ENCODE data around the gene HCCS.

DNA sequence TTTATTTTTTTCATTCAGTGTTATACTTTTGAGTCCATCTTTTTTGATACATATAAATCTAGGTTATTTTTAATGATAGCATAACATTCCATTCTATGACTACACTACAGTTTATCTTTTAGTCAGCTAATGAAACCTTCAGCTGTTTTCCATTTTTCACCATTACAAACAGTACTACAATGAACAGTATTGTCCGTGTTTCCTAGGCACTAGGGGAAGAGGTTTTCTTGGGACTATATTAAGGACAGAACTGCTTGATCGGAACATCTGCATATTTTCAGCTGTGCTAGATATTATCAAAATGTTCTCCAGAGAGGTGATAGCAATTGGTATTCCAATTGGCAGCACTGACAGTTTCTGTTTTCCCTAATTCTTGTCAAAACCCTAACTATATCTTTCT, 44.3 kb upstream of the HCCS start:
- TF ChIP-seq, protein P1, sequence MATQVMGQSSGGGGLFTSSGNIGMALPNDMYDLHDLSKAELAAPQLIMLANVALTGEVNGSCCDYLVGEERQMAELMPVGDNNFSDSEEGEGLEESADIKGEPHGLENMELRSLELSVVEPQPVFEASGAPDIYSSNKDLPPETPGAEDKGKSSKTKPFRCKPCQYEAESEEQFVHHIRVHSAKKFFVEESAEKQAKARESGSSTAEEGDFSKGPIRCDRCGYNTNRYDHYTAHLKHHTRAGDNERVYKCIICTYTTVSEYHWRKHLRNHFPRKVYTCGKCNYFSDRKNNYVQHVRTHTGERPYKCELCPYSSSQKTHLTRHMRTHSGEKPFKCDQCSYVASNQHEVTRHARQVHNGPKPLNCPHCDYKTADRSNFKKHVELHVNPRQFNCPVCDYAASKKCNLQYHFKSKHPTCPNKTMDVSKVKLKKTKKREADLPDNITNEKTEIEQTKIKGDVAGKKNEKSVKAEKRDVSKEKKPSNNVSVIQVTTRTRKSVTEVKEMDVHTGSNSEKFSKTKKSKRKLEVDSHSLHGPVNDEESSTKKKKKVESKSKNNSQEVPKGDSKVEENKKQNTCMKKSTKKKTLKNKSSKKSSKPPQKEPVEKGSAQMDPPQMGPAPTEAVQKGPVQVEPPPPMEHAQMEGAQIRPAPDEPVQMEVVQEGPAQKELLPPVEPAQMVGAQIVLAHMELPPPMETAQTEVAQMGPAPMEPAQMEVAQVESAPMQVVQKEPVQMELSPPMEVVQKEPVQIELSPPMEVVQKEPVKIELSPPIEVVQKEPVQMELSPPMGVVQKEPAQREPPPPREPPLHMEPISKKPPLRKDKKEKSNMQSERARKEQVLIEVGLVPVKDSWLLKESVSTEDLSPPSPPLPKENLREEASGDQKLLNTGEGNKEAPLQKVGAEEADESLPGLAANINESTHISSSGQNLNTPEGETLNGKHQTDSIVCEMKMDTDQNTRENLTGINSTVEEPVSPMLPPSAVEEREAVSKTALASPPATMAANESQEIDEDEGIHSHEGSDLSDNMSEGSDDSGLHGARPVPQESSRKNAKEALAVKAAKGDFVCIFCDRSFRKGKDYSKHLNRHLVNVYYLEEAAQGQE (IDR thresholded peaks at IDR 0.05; ENCODE audit: insufficient read depth in 1 of 2, low read depth in 2 of 2, low read length in 2 of 2), result no peak
- TF ChIP-seq TAF1 (IDR thresholded peaks at IDR 0.05; ENCODE audit: borderline replicate concordance, insufficient read depth, low read length) (no peak), POLR2AphosphoS5 (IDR thresholded peaks at IDR 0.05; ENCODE audit: low read depth, low read length) (no peak)

Measured in PFSK-1 (cell line).